A549 (cell line): ENCODE results near the gene FKBP2. TPM values are rescaled to one million over a fixed set of nuclear protein-coding genes. Genes with fewer than 3 reads are reported as not detected.

Experiments used
- ATAC-seq, 2 experiments: fragments of 200-7000 bp in 1 of 2; fragments of >200 bp in 1 of 2; cut with Nextera tagmentation in 1 of 2; cut with Tn5 transposase in 1 of 2; 3 replicates each; pipeline versions ENCODE4 v1.8.0 to v1.9.1; 2018 to 2020; ENCODE audit warnings: mild to moderate bottlenecking in 1 of 2, moderate library complexity in 1 of 2
- CTCF ChIA-PET: fragments of 300-600 bp; sonication (Branson Sonifier 250); formaldehyde crosslinking; extraction: SDS; loops from one replicate; lab custom pipeline; 2021; ENCODE audit warnings: antibody characterized with exemption, inconsistent platforms; lab: Yijun Ruan, JAX
- POLR2A ChIA-PET: fragments of 350-600 bp; formaldehyde crosslinking; extraction: SDS; loops from one replicate; lab custom pipeline; 2021; ENCODE audit warnings: antibody characterized with exemption, inconsistent platforms; lab: Yijun Ruan, JAX
- DNase-seq, 2 experiments: peaks; one replicate each; pipeline versions ENCODE4 v3.0.0 to v3.0.0-alpha.2; 2011 to 2016; ENCODE audit warnings: low read depth in 1 of 2, low spot score in 1 of 2
- FAIRE-seq: peaks from 2 replicates; lab custom pipeline; 2011; peaks lifted over from hg19 to GRCh38; lab: Jason Lieb, UNC
- H3K27ac ChIP-seq, 2 experiments: fragments of >200 bp; sonication (Bioruptor Twin); formaldehyde crosslinking; 3 replicates each; pipeline ENCODE4 v1.5.1; 2016 to 2017
- H3K4me1 ChIP-seq: fragments of >200 bp; sonication (Bioruptor Twin); formaldehyde crosslinking; 3 replicates; pipeline ENCODE4 v1.6.1; 2016
- H3K4me2 ChIP-seq: fragments of >200 bp; sonication (Bioruptor Twin); formaldehyde crosslinking; 3 replicates; pipeline ENCODE4 v1.6.1; 2016
- H3K4me3 ChIP-seq: fragments of >200 bp; sonication (Bioruptor Twin); formaldehyde crosslinking; 3 replicates; pipeline ENCODE4 v1.5.1; 2016
- H3K9me3 ChIP-seq: fragments of >200 bp; sonication (Bioruptor Twin); formaldehyde crosslinking; 3 replicates; pipeline ENCODE4 v1.6.1; 2016
- ATOH8 ChIP-seq: fragments of 250-450 bp; sonication (Bioruptor Pico); IDR thresholded peaks from 2 replicates; pipeline ENCODE4 v1.5.0; 2020; ENCODE audit warnings: low read depth, mild to moderate bottlenecking, moderate library complexity
- BCL3 ChIP-seq: fragments of >200 bp; sonication (Bioruptor Twin); formaldehyde crosslinking; IDR thresholded peaks from 3 replicates; pipeline ENCODE4 v1.6.1; 2016
- CBX2 ChIP-seq: fragments of 200-600 bp; sonication (generic); IDR thresholded peaks from 2 replicates; pipeline ENCODE4 v1.6.1; 2016; ENCODE audit warnings: low read depth, mild to moderate bottlenecking, borderline replicate concordance
- CHD2 ChIP-seq: fragments of 150-350 bp; IDR thresholded peaks from 2 replicates; pipeline ENCODE4 v1.6.1; 2014; ENCODE audit warnings: low read length; ENCODE audit not compliant: partially characterized antibody
- EHF ChIP-seq: fragments of 250-450 bp; sonication (Bioruptor Pico); IDR thresholded peaks from 2 replicates; pipeline ENCODE4 v1.5.0; 2020; ENCODE audit warnings: mild to moderate bottlenecking
- EHMT2 ChIP-seq: fragments of 200-600 bp; sonication (generic); IDR thresholded peaks from 2 replicates; pipeline ENCODE4 v1.6.1; 2016; ENCODE audit warnings: antibody characterized with exemption, low read depth, mild to moderate bottlenecking, moderate library complexity
- ESRRA ChIP-seq: fragments of 150-350 bp; IDR thresholded peaks from 2 replicates; pipeline ENCODE4 v1.6.1; 2014; ENCODE audit warnings: mild to moderate bottlenecking, low read length, borderline replicate concordance
- FOSB ChIP-seq: fragments of 250-450 bp; sonication (Bioruptor Pico); IDR thresholded peaks from 2 replicates; pipeline ENCODE4 v1.5.0; 2020; ENCODE audit warnings: mild to moderate bottlenecking, moderate library complexity
- GATA3 ChIP-seq: IDR thresholded peaks from 2 replicates; pipeline ENCODE4 v1.6.1; 2012; ENCODE audit warnings: borderline replicate concordance
- HOXB5 ChIP-seq: fragments of 250-450 bp; sonication (Bioruptor Pico); IDR thresholded peaks from 2 replicates; pipeline ENCODE4 v1.5.0; 2020; ENCODE audit warnings: mild to moderate bottlenecking, moderate library complexity
- JUN ChIP-seq, 2 experiments: fragments of >200 bp; sonication (Bioruptor Twin); formaldehyde crosslinking; IDR thresholded peaks; 2 replicates in 1 of 2; 3 replicates in 1 of 2; pipeline ENCODE4 v1.6.1; 2016 to 2017
- KDM1A ChIP-seq: fragments of 200-600 bp; sonication (generic); IDR thresholded peaks from 2 replicates; pipeline ENCODE4 v1.6.1; 2016; ENCODE audit warnings: low read depth, mild to moderate bottlenecking
- KDM5A ChIP-seq: fragments of 200-600 bp; sonication (generic); IDR thresholded peaks from 2 replicates; pipeline ENCODE4 v1.6.1; 2016; ENCODE audit warnings: antibody characterized with exemption, mild to moderate bottlenecking
- PBX3 ChIP-seq: IDR thresholded peaks from 2 replicates; pipeline ENCODE4 v1.6.1; 2012
- PHF8 ChIP-seq: fragments of 200-600 bp; sonication (generic); IDR thresholded peaks from 2 replicates; pipeline ENCODE4 v1.6.1; 2016; ENCODE audit warnings: low read depth, mild to moderate bottlenecking, antibody characterized with exemption, moderate library complexity, borderline replicate concordance
- POLR2AphosphoS2 ChIP-seq: conservative IDR thresholded peaks from 2 replicates; pipeline ENCODE4 v1.6.1; 2012; ENCODE audit warnings: low read length, improper control_type of control experiment, inconsistent platforms
- RCOR1 ChIP-seq: fragments of 150-350 bp; IDR thresholded peaks from 2 replicates; pipeline ENCODE4 v1.6.1; 2014; ENCODE audit warnings: antibody characterized with exemption, low read length, low read depth
- ZNF302 ChIP-seq: fragments of 250-450 bp; sonication (Bioruptor Pico); IDR thresholded peaks from 2 replicates; pipeline ENCODE4 v1.9.0; 2021; ENCODE audit warnings: inconsistent platforms, mild to moderate bottlenecking, moderate library complexity
- ZSCAN20 ChIP-seq: fragments of 250-450 bp; sonication (Bioruptor Pico); IDR thresholded peaks from 2 replicates; pipeline ENCODE4 v1.8.0; 2022; ENCODE audit warnings: mild to moderate bottlenecking, moderate library complexity
- WGBS: methylation state at CpG from one replicate; pipeline ENCODE4 v1.1.6; 2017; ENCODE audit errors: missing lambda C conversion rate; 5-methylcytosine and 5-hydroxymethylcytosine counted together
- polyA plus RNA-seq, 4 experiments: library from polyadenylated mRNA; depleted of rRNA in 3 of 4; stranded (reverse); fragments of >200 nt; fragmentation: RNase III in 1 of 4; extraction: RNeasy Plus Mini Kit Qiagen cat#74134 plus additional on column Dnase treatment in 1 of 4; gene quantifications; 2 replicates in 3 of 4; 3 replicates in 1 of 4; pipeline ENCODE4 v1.2.3, GENCODE V29; 2011 to 2017

Gene FKBP2
- polyA plus RNA-seq, 2 of the 4 experiments (the other 2 are of a cell fraction), result 40.5 to 131 TPM

- 76% methylated on average over 8 of the region's 45 CpGs for WGBS
- Histone ChIP-seq H3K9me3 (no peaks in the 10 kb centered on the region), H3K4me1 (peaks cover 8% of the 10 kb centered on the region; the same call in 2 of the 3 replicates), H3K4me3 (no peak within 1 kb of the TSS), H3K4me2 (peak within 1 kb of the TSS; percentile 49), H3K27ac (0 out of 6 replicates have a peak within 1 kb of the TSS, but pooled peaks of 1 of the 2 experiments have one; percentile 30)
- ATAC-seq (no peak), DNase-seq (no peak), FAIRE-seq (no peak)
- TF ChIP-seq JUN (IDR thresholded peaks at IDR 0.05), result no peak
- TF ChIP-seq HOXB5 (CRISPR knock-in tag), result no peak
- TF ChIP-seq ZSCAN20 (CRISPR knock-in tag), result no peak
- TF ChIP-seq KDM5A, result no peak
- no peak for TF ChIP-seq PBX3
- no peak for TF ChIP-seq PHF8
- TF ChIP-seq ESRRA, result no peak
- no peak for TF ChIP-seq POLR2AphosphoS2
- no peak for TF ChIP-seq RCOR1
- TF ChIP-seq FOSB (CRISPR knock-in tag), result no peak
- no peak for TF ChIP-seq CHD2
- TF ChIP-seq CBX2, result no peak
- ChIA-PET POLR2A (no interaction called here), CTCF (interaction anchor here (2.7 to 20.5 kb wide), 2 partner anchors 12 to 40 kb away, joined by 12 to 448 read pairs; partner anchors contain the start of genes CATSPERZ, ESRRA and PLCB3)
These were observed 50.4 kb downstream of the FKBP2 start, which contains the start of gene KCNK4 for GRCh38 chr11:64291262-64291751. Gene KCNK4 (plus strand): TSS chr11:64291302. CDS start chr11:64293019, 1,717 bp downstream.

GRCh38 chr11:64291752-64292459 lies 51.0 kb downstream of the FKBP2 start:
- H3K4me1 ChIP-seq, result peaks cover 5% of the 10 kb centered on the region; the same call in 2 of the 3 replicates
- FAIRE-seq (no peak), ATAC-seq (no peak), DNase-seq (no peak)
- H3K4me3 ChIP-seq, result no peak overlapping the region
- 0 out of 6 replicates have a peak overlapping the region, but pooled peaks of 1 of the 2 experiments have one; percentile 30 for H3K27ac ChIP-seq
- WGBS, result 36% methylated on average over 10 of the region's 96 CpGs
- H3K9me3 ChIP-seq, result no peaks in the 10 kb centered on the region
- TF ChIP-seq EHF (CRISPR knock-in tag) (no peak), ATOH8 (CRISPR knock-in tag) (no peak), EHMT2 (no peak), CHD2 (no peak), BCL3 (no peak), ZNF302 (CRISPR knock-in tag) (no peak), GATA3 (no peak), PBX3 (no peak), KDM1A (no peak)
- POLR2A ChIA-PET, result no interaction called here
- peak overlapping the region; percentile 49 for H3K4me2 ChIP-seq
- CTCF ChIA-PET, result interaction anchor here (1.1 to 20.5 kb wide), 2 partner anchors 10 to 12 kb away, joined by 3 to 448 read pairs; partner anchors contain the start of genes CATSPERZ and ESRRA
